Activated effector memory CD4-positive, alpha-beta T cell treated with Interleukin-2 at 50 U/mL for 16 hours (primary cell): ENCODE measurements around the gene NISCH.

Source experiments
- DNase-seq: peaks from one replicate; pipeline ENCODE4 v3.0.0-alpha.2; 2020

Gene NISCH

DNA sequence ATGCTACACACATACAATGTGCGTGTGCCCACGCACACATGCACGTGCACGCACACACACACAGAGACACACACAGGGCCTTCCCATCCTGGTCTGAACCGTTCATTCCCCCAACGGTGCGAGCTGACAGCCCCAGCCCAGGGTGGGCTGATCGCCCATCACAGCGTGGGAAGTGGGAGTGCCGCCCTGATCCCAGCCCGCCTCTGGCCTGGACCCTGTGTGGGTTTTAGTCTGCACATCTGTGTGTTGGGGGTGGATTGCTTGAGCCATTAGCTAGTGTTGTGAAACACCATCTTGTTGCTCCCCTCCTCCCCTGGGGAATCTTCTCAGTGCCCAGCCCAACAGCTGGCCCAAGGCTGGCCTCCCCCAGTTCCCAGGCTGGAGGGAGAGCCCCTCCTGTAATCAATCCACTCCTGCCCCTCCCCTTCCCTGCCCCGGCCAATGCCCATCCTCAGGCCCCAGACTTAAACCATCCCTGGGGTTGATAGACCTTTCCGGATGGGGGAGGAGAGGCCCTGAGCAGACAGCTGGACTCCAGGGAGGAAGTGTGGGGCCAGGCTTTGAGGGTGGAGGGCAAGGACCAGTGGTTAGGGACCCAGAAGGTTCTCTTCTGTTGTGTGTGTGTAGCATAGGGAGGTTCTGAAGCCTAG is 18.8 kb upstream of the NISCH start:
- DNase-seq = no peak

DNA sequence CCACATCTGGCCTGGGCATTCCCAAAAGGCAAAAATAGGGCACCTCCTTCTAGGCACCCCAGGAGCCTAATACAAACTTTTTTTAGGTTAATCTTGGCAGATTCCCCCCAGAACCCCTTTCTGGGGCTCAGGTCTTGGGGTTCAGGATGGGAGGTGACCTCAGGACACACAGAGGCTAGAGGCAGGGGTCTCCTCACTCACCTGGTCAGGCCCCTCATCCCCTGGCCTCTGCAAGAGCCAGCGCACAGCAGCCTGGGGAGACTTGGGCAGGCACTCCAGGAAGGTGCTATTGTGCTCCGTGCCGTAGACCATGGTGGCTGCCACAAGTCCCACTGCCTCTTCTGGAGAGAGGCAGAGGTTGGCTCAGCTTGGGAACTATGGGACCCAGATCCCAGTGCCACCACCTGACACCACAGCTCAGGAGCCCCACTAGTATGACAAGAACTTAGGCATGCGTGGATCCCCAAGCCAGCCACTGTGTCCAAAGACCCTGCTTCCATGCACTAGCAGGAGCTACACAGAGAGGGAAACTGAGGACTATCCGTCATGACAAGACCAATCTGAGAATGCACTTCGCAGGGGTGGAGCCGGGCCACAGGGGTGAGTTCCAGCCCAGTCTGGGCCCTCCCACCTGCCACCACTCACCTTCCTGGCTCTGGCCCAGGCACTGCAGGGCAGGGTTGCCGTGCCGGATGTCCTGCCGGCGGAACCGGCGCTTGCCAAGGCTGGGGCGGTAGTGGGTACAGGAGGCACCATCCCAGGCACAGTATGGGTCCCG is 17.9 kb upstream of the NISCH start:
- DNase-seq = no peak

DNA sequence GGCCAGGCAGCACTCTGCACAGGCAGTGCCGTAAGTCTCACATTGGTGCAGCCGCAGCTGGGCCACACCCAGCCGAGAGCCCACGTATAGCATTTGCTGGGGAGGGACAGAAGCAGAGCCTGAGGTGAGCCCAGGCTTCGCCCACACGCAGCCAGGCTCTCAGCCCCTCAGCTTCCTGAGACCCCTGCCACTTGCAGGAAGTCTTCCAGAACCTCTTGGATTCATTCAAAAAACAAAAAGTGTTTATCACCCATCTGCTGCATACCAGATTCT is 17.4 kb upstream of the NISCH start:
- no peak for DNase-seq

DNA sequence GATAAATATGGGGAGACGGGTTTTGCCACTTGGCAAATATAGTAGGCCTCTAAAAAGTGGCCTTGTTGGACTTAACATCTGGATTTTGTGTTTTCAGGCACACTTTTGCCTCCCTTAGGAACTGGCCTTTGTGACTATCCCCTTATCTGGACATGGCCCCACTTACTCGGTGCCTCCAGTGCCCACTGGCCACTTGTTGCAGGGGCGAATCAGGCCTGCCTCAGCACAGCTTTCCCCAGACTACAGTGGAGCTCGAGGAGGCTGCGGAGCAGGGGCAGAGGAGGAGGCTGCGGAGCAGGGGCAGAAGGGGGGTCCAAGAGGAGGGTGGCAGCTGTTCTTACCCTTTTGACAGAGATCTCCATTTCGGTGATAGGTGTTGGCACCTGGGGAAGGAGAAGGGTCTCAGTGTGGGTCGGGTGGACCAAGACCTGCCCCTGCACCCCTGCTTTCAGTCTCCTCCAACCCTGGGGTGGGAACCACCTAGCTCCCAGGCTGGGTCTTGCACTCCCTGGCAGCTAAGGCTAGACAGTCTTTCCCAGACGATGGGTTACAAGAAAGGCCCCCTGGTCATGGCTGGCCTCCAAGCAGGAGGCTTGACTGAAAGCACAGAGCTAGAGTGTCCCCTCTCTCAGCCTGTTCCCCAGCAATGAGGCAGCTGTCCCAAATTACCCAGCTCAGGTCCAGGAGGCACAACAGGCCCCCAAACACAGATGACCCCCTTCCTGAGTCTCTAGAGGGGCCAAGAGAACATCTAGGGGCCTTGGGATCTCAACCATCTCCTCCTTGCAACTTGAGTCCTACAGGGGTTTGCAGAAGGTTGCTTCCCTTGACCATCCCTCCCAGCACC is 16.6 kb upstream of the NISCH start:
- DNase-seq = no peak

DNA sequence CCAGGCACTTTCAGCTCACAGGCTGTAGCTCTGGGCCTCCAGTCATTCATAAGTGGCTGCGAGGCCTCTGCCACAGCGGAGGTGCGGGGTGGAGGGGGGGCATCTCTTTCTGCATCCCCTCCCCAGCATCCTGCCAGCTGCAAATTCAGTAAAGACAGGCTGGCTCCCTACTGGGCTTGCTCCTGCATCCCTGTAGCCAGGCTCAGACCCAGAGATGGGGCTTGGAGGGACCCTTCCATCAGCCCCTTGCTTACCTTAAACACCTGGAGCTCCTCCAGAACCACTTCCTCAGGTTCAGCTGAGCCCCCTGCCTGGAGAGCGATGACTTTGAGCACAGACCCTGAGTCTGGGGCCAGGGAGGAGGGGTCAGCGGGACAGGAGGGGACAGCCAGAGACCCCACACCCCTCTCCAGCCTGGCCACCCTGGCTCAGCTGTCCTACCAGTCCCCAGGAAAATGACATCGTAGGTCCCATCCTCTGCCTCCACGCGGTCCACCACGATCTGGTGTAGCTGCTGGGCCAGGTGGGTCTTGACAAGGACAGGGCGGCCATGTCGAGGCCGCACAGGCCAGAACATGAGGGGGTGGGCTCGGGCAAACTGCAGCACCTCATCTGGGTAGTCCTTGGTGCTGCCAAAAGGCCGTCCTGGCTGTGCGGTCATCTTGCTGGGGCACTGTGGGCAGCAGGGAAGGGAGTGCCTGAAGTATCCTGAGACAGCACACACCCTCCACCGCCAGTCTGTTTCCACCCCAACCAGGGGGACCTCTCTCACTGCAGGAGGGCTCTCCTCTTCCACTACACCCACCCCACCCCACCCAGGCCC is 15.8 kb upstream of the NISCH start:
- no peak for DNase-seq

DNA sequence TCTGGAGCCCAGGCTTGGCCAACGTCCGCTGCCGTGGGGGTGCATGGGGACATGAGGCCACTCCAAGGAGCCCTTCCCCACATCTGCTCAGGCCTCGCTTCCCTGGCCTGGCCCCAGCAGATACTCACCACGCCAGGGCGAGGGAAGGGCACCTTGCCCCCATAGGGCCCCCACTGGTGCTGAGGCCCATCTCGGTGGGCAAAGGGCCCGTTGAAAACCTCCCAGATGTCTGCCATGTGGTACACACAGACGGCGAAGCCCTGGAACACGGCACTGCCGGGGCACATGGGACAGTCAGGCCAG is 15.2 kb upstream of the NISCH start:
- DNase-seq = no peak

DNA sequence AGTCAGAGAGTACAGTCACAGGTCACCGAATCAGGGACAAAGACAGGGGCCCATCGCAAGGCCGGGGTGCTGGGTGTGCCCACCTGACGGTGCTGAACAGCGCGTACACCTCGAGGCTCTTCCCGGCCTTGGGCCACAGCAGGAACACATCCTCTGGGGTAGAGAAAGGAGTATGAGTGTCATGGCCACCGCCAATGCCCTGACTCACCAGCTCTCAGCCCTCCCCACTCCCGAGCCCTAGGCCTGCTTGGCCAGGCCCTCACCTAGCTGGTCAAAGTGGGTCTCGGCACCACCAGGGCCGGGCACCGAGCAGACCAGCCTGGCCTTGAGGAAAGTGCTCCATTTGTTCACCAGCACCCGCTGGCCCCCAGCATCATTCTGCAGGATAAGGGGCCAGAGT is 14.7 kb upstream of the NISCH start:
- DNase-seq = no peak

DNA sequence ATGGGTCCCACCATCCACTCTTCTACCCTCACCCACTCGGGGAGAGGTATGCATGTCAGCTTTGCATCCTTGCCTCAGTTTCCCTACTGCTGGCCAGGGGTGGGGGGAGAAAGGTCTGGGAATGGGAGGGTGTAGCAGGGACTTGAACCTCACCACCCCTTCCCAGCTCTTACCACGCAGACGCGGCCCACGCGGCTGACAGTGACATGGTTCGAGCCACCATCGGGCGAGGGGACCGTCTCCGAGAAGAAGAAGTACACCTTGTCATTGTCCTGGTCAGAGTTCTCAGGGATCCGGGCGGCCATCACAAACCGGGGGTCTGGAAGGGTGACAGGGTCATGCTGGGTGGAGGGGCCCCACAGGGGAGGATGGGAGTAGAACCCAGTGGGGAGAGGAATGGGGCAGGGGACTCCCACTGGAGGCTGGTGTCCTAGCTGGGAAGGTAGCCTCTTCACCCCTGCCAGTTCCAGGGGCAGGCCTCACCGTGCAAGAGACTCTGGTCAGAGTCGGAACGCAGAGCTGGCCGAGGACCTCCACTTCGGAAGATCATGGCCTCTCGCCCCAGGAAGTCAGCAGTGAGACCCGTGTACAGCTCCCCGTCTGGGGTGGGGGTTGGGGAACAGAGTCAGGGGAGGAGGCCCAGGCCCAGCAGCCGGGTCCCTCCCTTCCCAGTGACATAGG is 14.2 kb upstream of the NISCH start:
- DNase-seq = no peak

DNA sequence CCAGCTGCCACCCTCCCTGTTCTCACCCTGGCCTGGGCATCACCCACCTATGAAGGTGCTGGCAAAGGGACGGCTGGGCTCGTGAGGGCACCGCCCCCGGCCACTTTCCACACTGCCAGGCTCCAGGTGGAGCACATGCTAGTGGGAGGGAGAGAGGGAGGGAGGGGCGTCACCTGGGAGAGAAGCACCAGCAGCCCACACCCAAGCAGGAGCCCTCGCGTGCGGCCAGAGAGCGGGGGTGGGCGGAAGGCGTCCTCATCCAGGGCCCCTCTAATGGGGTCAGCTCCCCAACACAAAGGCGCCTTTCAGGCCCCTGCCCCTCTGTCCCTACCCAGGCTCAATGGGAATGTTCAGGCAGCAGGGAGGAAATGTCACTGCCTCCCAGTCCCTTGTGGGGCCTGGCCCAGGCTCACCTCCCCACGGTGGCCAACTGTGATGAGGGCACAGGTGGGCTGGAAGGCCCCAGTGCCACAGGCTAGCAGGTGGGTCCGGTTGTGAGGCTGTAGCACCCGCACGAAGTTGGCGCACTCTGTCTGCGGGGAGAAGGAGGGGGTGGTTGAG is 13.6 kb upstream of the NISCH start:
- DNase-seq = no peak

DNA sequence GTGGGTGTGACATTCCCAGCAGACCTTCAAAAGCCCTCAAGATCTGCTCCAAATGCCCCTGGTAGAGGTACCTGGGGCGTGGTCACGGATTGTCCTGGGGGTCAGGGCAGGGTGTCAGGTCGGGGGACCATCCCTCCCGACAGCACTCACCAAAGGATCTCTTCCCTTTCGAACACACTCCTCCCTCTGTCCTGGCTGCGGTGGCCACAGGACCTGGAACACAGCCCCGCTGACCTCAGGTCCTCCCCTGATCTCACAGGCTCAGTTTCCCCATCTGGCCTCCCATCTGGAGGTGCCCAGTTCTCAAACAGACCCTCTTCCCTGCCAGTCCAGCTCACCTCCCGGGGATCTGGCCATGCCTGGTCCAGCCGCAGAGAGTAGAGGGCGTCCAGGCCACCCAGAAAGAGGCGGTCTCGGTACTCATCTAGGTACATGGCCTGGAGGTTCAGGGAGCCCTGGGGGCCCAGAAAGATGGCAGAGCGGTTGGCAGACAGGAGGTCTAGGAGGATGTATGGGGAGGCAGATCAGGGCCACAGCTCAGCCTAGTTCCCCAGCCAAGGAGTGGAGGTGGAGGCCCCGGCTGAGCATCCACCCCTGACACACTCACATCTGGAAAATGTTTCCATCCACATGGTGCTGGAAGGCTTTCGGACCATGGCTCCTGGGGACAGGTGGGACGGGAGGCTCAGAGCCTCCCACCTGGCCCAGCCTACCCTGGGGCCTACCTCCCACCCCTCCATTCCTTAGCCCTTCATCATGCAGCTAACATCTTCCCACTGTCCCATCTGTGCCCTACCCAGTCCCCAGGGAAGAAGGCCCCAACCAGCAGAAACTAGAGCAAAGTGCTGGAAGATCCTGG is 12.8 kb upstream of the NISCH start:
- DNase-seq = no peak

DNA sequence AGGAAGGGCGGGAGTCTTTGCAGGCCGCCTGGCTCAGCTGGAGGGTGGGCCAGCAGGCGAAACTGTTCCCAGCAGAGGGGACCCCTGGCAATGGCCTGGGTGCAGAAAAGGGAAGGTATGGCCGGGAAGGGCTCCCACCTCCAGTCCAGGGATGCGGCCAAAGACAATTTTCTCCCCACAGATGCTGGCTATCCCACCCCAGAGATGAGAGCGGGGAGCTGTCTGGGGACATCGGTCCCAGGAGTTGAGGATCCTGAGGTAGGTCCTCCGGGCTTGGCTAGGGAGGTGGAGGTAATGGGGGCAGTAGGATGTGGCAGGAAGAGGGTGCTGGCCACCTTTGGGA is 12.2 kb upstream of the NISCH start:
- DNase-seq = no peak

DNA sequence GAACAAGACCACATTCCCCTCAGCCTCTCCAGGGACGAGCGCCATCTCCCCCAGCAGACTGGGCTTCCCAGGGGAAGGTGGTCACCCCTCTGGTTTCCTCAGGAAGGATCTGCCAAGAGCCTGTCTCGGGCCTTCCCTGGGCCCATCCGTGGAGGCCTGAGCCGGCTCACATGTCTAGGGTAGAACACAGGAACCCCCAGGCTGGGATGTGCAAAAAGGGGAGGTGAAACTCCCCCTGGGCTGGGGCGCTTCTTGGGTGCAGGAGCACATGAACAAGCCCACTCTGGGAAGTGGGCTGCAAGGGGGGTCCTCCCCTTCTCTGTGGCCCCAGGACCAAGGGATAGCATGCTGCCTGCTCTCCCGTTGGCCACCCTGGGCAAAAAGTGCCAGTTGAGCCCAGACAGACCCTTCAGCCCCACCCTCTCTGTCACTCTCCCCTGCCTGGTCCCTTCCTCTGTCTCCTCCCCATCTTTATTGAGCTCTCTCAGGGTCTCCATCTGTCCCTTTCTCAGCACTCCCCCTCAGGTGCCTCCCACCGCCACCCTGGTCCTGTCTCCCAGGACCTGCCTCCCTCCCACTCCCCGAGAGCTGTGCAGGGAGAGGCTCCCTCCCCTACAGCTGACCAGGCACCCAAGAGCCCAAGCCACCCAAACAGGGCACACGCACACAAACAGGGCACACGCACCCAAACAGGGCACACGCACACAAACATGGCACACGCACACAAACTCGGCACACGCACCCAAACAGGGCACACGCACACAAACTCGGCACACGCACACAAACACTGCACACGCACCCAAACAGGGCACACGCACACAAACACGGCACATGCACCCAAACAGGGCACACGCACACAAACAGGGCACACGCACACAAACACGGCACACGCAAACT is 11.4 kb upstream of the NISCH start:
- no peak for DNase-seq

DNA sequence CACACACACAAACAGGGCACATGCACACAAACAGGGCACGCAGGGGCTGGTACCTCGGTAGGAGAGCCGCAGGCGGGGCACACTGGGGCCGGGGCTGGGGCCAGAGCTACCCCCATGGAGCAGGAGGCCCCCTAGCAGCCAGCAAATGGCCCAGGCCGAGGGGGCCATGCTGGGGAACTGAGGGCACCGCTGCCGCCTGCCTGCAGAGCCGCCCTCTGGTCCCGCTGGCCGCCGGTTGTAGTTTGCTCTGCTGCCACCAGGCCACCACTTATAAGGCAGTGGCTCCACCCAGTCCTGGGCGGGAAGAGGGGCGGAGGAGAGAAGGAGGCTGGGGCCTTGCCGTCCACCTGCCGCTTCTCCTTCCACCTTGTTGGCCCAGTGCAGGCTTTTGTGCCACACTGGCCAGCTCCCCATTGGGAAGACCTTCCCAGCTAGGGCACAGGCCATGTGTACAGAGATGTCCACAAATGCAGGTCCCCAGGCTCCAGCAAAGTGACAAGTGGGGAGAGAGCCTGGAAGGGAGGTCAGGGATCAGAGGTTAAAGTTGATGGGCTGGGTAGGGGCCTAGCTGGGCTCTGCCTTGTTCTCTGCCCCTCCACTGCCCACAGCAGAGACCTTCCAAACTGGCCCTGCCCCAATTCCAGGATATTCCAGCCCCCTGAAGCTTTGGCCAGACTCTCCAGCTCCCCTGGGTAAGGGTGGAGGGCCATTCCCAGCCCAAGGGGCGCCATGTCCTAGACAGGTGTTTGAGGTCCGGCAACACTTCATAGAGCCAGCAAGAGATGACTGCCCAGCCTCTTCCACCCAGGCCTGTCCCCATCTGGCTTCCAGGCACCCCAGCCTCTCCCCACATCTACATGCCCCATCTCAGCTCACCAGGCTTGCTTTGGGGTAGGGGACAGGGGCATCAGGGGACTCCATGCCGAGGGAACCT is 10.3 kb upstream of the NISCH start, which contains the start of gene SEMA3G:
SEMA3G (minus strand) TSS at position 244 of the 934 bp plus-strand sequence; CDS start at position 168, 76 bp downstream.
- peak; percentile 66 for DNase-seq

DNA sequence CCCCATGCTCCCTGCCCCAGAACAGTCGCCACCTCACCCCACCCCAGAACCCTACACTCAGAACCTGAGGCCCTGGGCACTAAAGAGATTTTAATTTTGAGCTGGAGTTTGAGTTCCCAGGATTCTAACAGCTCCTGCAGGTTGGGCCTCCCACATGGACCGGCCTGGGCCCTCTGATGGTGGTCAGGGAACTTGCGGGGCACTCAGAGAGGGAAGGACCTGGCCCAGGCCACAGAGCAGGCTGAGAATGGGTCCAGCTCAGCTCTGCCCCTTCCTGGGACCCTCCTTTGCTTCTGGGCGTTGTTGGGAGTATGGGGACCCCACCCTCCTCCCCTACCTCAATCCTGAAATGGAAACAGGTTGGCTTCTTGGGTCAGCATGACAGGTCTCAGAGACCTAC is 9.4 kb upstream of the NISCH start:
- DNase-seq = no peak

DNA sequence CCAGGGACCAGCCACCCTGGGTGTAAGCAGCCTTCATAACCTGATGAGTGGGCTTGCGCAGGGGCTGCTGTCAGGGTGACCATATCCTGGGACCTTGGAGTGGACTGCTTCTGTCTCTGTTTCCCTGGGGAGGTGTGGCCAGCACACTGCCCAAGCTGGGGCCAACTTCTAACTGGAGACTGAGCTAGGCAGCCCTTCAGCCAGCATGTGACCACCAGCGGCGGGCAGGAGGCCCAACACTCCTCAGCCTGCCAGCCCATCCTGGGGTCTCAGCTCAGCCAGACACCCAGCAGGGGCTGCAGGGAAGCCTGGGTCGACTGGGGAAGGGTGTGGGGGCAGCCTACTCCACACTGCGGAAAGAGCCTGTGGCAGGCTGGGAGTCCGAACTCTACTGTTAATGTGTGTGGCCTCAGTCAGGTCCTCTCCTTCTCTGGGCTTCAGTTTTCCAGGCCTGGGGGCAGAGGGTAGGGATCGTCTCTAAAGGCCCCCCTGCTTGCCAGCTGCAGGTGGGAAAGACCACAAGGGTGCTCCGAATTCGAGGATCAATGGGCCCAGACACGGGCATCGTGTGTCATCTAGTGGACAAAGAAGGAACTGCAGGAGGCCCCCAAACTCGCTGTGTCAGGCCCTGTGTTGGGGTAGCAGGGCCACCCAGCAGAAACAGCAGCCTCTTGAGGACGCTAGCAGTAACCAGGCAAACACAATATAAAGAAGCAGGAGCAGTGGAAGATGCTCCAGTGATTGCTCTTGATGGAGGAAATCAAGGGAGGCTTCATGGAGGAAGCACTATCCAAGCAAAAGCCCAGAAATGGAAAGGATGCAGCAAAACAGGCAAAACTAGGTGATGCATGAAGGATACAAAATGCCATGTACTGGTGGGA is 8.5 kb upstream of the NISCH start:
- DNase-seq = peak; percentile 58

DNA sequence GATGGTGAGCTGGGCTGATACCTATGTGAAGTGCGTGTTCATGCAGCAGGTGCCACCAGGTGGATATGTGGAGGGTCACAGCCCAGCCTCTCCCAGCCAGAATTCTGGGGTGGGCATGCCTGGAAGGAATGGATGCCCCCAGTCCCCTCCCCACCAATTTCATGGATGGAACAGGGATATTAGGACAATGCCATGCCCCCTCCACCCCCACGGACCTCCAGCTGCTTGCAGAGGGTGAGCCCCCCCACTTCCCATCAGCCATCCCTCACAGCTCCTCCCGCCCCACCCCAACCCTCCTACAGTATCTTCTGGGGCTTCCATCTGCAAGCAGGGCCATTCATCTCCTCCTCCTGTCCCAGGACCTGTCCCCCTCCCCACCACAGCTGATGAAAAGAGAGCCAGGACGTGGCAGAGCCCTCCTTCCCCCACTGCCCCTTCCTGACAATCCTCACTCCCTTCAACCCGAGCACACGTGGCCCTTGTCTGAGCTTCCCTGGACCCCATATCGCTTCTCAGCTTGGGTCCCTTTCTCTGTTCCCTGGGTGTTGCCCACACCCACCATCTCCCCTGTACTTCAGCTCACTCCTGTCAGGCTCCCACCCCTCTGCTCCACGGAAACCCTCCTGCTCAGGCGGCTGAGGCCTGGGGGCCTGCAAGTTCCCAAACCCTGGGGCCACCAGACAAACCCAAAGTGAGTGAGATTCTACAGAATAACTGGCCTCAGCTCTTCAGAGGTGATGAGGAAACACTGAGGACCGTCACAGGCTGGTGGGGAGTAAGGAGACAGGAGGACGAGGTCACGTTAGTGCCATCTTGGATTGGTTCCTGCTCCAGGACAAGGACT is 7.7 kb upstream of the NISCH start:
- DNase-seq = no peak
